PFSK-1 (cell line): Measurements from ENCODE around the gene COL21A1.

Experiments
- FOXP2 ChIP-seq: optimal IDR thresholded peaks from 2 replicates; pipeline ENCODE3; 2011; ENCODE audit warnings: borderline replicate concordance, control low read depth, inconsistent platforms; ENCODE audit not compliant: insufficient read depth; ENCODE audit errors: extremely low read length, extremely low read depth
- POLR2AphosphoS5 ChIP-seq: IDR thresholded peaks from 2 replicates; pipeline ENCODE4 v1.6.1; 2012; ENCODE audit warnings: low read depth, mild to moderate bottlenecking, control low read depth, low read length, moderate library complexity
- REST ChIP-seq, 2 experiments: IDR thresholded peaks; 2 replicates each; pipeline versions ENCODE4 v1.6.1 to v1.8.0; 2011 to 2012; ENCODE audit warnings: low read depth in 2 of 2, low read length in 2 of 2, control low read depth in 1 of 2, inconsistent platforms in 1 of 2, mild to moderate bottlenecking in 1 of 2, moderate library complexity in 1 of 2; ENCODE audit not compliant: insufficient read depth in 1 of 2
- SIN3A ChIP-seq: IDR thresholded peaks from 2 replicates; pipeline ENCODE4 v1.6.1; 2012; ENCODE audit warnings: mild to moderate bottlenecking, low read length, moderate library complexity, borderline replicate concordance; ENCODE audit not compliant: insufficient read depth
- TAF1 ChIP-seq: IDR thresholded peaks from 2 replicates; pipeline ENCODE4 v1.6.1; 2012; ENCODE audit warnings: low read length, control low read depth, borderline replicate concordance; ENCODE audit not compliant: insufficient read depth

Gene COL21A1

GRCh38 chr6:56187686-56188085 is 59.7 kb downstream of the COL21A1 start:
- TF ChIP-seq POLR2AphosphoS5 (no peak), REST (IDR thresholded peaks at IDR 0.05; ENCODE audit: insufficient read depth in 1 of 2, low read depth in 2 of 2, low read length in 2 of 2) (no peak), FOXP2 (no peak), TAF1 (no peak), SIN3A (no peak)

GRCh38 chr6:56176741-56177140 is 70.6 kb downstream of the COL21A1 start:
- TF ChIP-seq REST (IDR thresholded peaks at IDR 0.05; ENCODE audit: insufficient read depth in 1 of 2, low read depth in 2 of 2, low read length in 2 of 2) (no peak), SIN3A (no peak), TAF1 (no peak), FOXP2 (no peak), POLR2AphosphoS5 (no peak)

GRCh38 chr6:56173228-56173627 is 74.2 kb downstream of the COL21A1 start:
- TF ChIP-seq REST (IDR thresholded peaks at IDR 0.05; ENCODE audit: insufficient read depth in 1 of 2, low read depth in 2 of 2, low read length in 2 of 2) = no peak
- TF ChIP-seq TAF1 = no peak
- TF ChIP-seq FOXP2 = no peak
- no peak for TF ChIP-seq POLR2AphosphoS5
- TF ChIP-seq SIN3A = no peak

- no peak for TF ChIP-seq REST (IDR thresholded peaks at IDR 0.05; ENCODE audit: insufficient read depth in 1 of 2, low read depth in 2 of 2, low read length in 2 of 2)
- no peak for TF ChIP-seq FOXP2
- no peak for TF ChIP-seq SIN3A
- TF ChIP-seq POLR2AphosphoS5 = no peak
- TF ChIP-seq TAF1 = no peak
Measured at GRCh38 chr6:56172144-56172543, 75.2 kb downstream of the COL21A1 start.

GRCh38 chr6:56169366-56169765 is 78.0 kb downstream of the COL21A1 start:
- TF ChIP-seq FOXP2 (no peak), SIN3A (no peak)
